WTC11 (cell line): ENCODE data around the gene SAMD3. TPM values are rescaled to one million over a fixed set of nuclear protein-coding genes. Genes with fewer than 3 reads are reported as not detected.

Experiments used
- ATAC-seq: fragments of 200-7000 bp; cut with Tn5 transposase; 2 replicates; pipeline ENCODE4 v1.10.0; 2021; ENCODE audit warnings: mild to moderate bottlenecking, moderate library complexity
- CTCF ChIA-PET: fragments of 300-600 bp; sonication (Branson Sonifier 250); formaldehyde crosslinking; loops from one replicate; lab custom pipeline; 2021; ENCODE audit warnings: antibody characterized with exemption; lab: Charles Lee
- POLR2A ChIA-PET: fragments of 350-600 bp; sonication (Branson Sonifier 250); formaldehyde crosslinking; loops from one replicate; lab custom pipeline; 2021; ENCODE audit warnings: antibody characterized with exemption; lab: Charles Lee
- DNase-seq: peaks from one replicate; pipeline ENCODE4 v3.0.0; 2021; ENCODE audit warnings: low spot score
- H3K27ac Mint-ChIP-seq: 2 replicates; pipeline ENCODE4 v1.8.0; 2021; ENCODE audit warnings: mixed read lengths
- H3K27me3 Mint-ChIP-seq: 2 replicates; pipeline ENCODE4 v1.8.0; 2021; ENCODE audit warnings: low read depth, mild to moderate bottlenecking, moderate library complexity, mixed read lengths
- H3K36me3 Mint-ChIP-seq: 2 replicates; pipeline ENCODE4 v1.8.0; 2021; ENCODE audit warnings: mixed read lengths
- H3K4me1 Mint-ChIP-seq: 2 replicates; pipeline ENCODE4 v1.8.0; 2022; ENCODE audit warnings: mixed read lengths
- H3K4me3 Mint-ChIP-seq: 2 replicates; pipeline ENCODE4 v1.8.0; 2021; ENCODE audit warnings: mild to moderate bottlenecking, moderate library complexity, mixed read lengths
- H3K9me3 Mint-ChIP-seq: 2 replicates; pipeline ENCODE4 v1.8.0; 2021; ENCODE audit warnings: mixed read lengths
- CREM ChIP-seq: sonication (generic); formaldehyde crosslinking; IDR thresholded peaks from 2 replicates; pipeline ENCODE4 v1.8.1; 2022; ENCODE audit warnings: mild to moderate bottlenecking, missing genetic modification reagents, moderate library complexity
- ERG ChIP-seq: fragments of 250-450 bp; sonication (Bioruptor Pico); IDR thresholded peaks from 2 replicates; pipeline ENCODE4 v1.8.0; 2021; ENCODE audit warnings: mild to moderate bottlenecking
- FOXK1 ChIP-seq: sonication (generic); formaldehyde crosslinking; IDR thresholded peaks from 2 replicates; pipeline ENCODE4 v1.8.0; 2022; ENCODE audit warnings: mild to moderate bottlenecking, moderate library complexity, missing genetic modification reagents
- GRHL2 ChIP-seq: fragments of 250-450 bp; sonication (Bioruptor Pico); IDR thresholded peaks from 2 replicates; pipeline ENCODE4 v1.8.0; 2022; ENCODE audit warnings: mild to moderate bottlenecking, moderate library complexity; ENCODE audit not compliant: insufficient replicate concordance, severe bottlenecking
- HMGA2 ChIP-seq: fragments of 250-450 bp; sonication (Bioruptor Pico); IDR thresholded peaks from 2 replicates; pipeline ENCODE4 v1.4.0; 2021; ENCODE audit warnings: mild to moderate bottlenecking, moderate library complexity
- JAZF1 ChIP-seq: fragments of 250-450 bp; sonication (Bioruptor Pico); IDR thresholded peaks from 2 replicates; pipeline ENCODE4 v1.9.0; 2021; ENCODE audit warnings: moderate library complexity, mild to moderate bottlenecking, inconsistent platforms
- NFE2L1 ChIP-seq: sonication (generic); formaldehyde crosslinking; IDR thresholded peaks from 2 replicates; pipeline ENCODE4 v1.8.1; 2023; ENCODE audit warnings: missing genetic modification reagents
- OVOL2 ChIP-seq: fragments of 250-450 bp; sonication (Bioruptor Pico); IDR thresholded peaks from 2 replicates; pipeline ENCODE4 v1.9.0; 2021; ENCODE audit warnings: mild to moderate bottlenecking, borderline replicate concordance
- RORB ChIP-seq: fragments of 250-450 bp; sonication (Bioruptor Pico); IDR thresholded peaks from 2 replicates; pipeline ENCODE4 v1.9.0; 2021; ENCODE audit warnings: mild to moderate bottlenecking
- SP1 ChIP-seq: sonication (generic); formaldehyde crosslinking; conservative IDR thresholded peaks from 2 replicates; pipeline ENCODE4 v1.8.1; 2022; ENCODE audit warnings: missing genetic modification reagents
- TCF7 ChIP-seq: sonication (generic); formaldehyde crosslinking; IDR thresholded peaks from 2 replicates; pipeline ENCODE4 v1.8.0; 2022; ENCODE audit warnings: mild to moderate bottlenecking, low read depth, missing genetic modification reagents, moderate library complexity
- TP53 ChIP-seq: sonication (generic); formaldehyde crosslinking; IDR thresholded peaks from 2 replicates; pipeline ENCODE4 v1.8.1; 2023; ENCODE audit warnings: mild to moderate bottlenecking, missing genetic modification reagents
- ZNF219 ChIP-seq: sonication (generic); formaldehyde crosslinking; IDR thresholded peaks from 2 replicates; pipeline ENCODE4 v1.8.0; 2023; ENCODE audit warnings: missing genetic modification reagents, mild to moderate bottlenecking, borderline replicate concordance
- ZNF263 ChIP-seq: sonication (generic); formaldehyde crosslinking; IDR thresholded peaks from 2 replicates; pipeline ENCODE4 v1.8.1; 2022; ENCODE audit warnings: low read depth, mild to moderate bottlenecking, moderate library complexity, missing genetic modification reagents
- ZNF396 ChIP-seq: fragments of 250-450 bp; sonication (Bioruptor Pico); IDR thresholded peaks from 2 replicates; pipeline ENCODE4 v1.8.0; 2021; ENCODE audit warnings: mild to moderate bottlenecking, moderate library complexity, borderline replicate concordance
- total RNA-seq: library from RNA; stranded (reverse); gene quantifications from 3 replicates; pipeline ENCODE4 v1.2.3, GENCODE V29; 2021
- TF ChIP-seq, protein P1 (sequence below): fragments of 250-450 bp; sonication (Bioruptor Pico); IDR thresholded peaks from 2 replicates; pipeline ENCODE4 v1.9.0; 2021; ENCODE audit warnings: mild to moderate bottlenecking
- TF ChIP-seq, protein P2 (sequence below): fragments of 250-450 bp; sonication (Bioruptor Pico); IDR thresholded peaks from 2 replicates; pipeline ENCODE4 v1.9.0; 2021; ENCODE audit warnings: mild to moderate bottlenecking, borderline replicate concordance
- TF ChIP-seq, protein P3 (sequence below): sonication (generic); formaldehyde crosslinking; conservative IDR thresholded peaks from 2 replicates; pipeline ENCODE4 v1.8.1; 2023; ENCODE audit warnings: mild to moderate bottlenecking, low read depth, missing genetic modification reagents, moderate library complexity

The SAMD3 gene
- total RNA-seq, 1 experiment from 2014 or later = 1.2 TPM

DNA sequence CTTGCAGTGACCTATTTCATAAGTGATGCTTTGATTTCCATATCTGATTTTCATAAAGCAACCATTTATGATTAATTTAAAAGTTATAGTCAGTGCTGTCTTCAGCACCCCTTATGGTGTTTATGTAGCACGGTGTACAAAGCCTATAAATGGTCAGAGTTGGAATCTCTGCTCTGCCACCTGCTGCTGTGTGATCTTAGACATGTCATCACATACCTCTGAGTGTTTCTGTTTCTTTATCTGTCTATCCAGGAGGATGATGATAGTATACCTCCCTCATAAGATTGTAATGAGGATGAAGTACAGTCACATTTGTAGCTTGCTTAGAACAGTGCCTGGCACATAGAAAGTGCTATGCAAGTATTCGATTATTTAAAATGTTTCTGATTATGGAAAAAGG, 100.5 kb downstream of the SAMD3 start:
- Mint-ChIP-seq H3K4me3 (no peak overlapping the region), H3K36me3 (no peaks in the 10 kb centered on the region), H3K4me1 (peaks cover 10% of the 10 kb centered on the region), H3K9me3 (no peaks in the 10 kb centered on the region), H3K27ac (no peak overlapping the region), H3K27me3 (no peaks in the 10 kb centered on the region)
- no peak for TF ChIP-seq NFE2L1
- no peak for TF ChIP-seq OVOL2 (CRISPR knock-in tag)
- no peak for TF ChIP-seq JAZF1 (CRISPR knock-in tag)
- POLR2A ChIA-PET = no interaction called here
- DNase-seq = no peak
- no peak for ATAC-seq
- CTCF ChIA-PET = no interaction called here

DNA sequence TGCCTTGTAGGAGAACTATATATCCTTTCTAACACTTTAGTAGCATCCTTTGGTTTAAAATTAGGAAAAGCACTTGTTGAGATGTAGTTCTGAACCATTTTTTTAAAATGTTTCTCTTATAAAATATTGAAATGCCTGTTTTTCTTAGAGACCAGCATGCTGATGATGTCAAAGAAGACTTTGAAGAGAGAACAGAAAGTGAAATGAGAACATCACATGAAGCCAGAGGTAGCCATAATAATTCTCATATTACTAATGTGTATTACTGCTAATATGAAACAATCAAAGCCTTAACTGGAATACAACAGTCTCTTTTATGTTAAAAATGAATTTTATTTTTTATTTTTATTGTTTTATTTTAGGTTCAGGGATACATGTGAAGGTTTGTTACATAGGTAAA, 102.0 kb downstream of the SAMD3 start:
- TF ChIP-seq RORB (CRISPR knock-in tag) = no peak
- no peak for TF ChIP-seq ZNF219
- no peak for TF ChIP-seq TCF7 (CRISPR knock-in tag)
- no peak for TF ChIP-seq SP1 (CRISPR knock-in tag)
- no peak for TF ChIP-seq HMGA2 (CRISPR knock-in tag)
- no peak for TF ChIP-seq CREM (CRISPR knock-in tag)
- no peak for TF ChIP-seq ZNF263 (CRISPR knock-in tag)
- TF ChIP-seq, protein P1, sequence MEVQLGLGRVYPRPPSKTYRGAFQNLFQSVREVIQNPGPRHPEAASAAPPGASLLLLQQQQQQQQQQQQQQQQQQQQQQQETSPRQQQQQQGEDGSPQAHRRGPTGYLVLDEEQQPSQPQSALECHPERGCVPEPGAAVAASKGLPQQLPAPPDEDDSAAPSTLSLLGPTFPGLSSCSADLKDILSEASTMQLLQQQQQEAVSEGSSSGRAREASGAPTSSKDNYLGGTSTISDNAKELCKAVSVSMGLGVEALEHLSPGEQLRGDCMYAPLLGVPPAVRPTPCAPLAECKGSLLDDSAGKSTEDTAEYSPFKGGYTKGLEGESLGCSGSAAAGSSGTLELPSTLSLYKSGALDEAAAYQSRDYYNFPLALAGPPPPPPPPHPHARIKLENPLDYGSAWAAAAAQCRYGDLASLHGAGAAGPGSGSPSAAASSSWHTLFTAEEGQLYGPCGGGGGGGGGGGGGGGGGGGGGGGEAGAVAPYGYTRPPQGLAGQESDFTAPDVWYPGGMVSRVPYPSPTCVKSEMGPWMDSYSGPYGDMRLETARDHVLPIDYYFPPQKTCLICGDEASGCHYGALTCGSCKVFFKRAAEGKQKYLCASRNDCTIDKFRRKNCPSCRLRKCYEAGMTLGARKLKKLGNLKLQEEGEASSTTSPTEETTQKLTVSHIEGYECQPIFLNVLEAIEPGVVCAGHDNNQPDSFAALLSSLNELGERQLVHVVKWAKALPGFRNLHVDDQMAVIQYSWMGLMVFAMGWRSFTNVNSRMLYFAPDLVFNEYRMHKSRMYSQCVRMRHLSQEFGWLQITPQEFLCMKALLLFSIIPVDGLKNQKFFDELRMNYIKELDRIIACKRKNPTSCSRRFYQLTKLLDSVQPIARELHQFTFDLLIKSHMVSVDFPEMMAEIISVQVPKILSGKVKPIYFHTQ (CRISPR knock-in tag) = no peak
- TF ChIP-seq GRHL2 (CRISPR knock-in tag) = no peak
- TF ChIP-seq FOXK1 (CRISPR knock-in tag) = no peak
- TF ChIP-seq ERG (CRISPR knock-in tag) = no peak
- no peak for TF ChIP-seq TP53
- TF ChIP-seq ZNF396 = no peak
- TF ChIP-seq, protein P2, sequence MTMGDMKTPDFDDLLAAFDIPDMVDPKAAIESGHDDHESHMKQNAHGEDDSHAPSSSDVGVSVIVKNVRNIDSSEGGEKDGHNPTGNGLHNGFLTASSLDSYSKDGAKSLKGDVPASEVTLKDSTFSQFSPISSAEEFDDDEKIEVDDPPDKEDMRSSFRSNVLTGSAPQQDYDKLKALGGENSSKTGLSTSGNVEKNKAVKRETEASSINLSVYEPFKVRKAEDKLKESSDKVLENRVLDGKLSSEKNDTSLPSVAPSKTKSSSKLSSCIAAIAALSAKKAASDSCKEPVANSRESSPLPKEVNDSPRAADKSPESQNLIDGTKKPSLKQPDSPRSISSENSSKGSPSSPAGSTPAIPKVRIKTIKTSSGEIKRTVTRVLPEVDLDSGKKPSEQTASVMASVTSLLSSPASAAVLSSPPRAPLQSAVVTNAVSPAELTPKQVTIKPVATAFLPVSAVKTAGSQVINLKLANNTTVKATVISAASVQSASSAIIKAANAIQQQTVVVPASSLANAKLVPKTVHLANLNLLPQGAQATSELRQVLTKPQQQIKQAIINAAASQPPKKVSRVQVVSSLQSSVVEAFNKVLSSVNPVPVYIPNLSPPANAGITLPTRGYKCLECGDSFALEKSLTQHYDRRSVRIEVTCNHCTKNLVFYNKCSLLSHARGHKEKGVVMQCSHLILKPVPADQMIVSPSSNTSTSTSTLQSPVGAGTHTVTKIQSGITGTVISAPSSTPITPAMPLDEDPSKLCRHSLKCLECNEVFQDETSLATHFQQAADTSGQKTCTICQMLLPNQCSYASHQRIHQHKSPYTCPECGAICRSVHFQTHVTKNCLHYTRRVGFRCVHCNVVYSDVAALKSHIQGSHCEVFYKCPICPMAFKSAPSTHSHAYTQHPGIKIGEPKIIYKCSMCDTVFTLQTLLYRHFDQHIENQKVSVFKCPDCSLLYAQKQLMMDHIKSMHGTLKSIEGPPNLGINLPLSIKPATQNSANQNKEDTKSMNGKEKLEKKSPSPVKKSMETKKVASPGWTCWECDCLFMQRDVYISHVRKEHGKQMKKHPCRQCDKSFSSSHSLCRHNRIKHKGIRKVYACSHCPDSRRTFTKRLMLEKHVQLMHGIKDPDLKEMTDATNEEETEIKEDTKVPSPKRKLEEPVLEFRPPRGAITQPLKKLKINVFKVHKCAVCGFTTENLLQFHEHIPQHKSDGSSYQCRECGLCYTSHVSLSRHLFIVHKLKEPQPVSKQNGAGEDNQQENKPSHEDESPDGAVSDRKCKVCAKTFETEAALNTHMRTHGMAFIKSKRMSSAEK (CRISPR knock-in tag) = no peak
- TF ChIP-seq, protein P3, sequence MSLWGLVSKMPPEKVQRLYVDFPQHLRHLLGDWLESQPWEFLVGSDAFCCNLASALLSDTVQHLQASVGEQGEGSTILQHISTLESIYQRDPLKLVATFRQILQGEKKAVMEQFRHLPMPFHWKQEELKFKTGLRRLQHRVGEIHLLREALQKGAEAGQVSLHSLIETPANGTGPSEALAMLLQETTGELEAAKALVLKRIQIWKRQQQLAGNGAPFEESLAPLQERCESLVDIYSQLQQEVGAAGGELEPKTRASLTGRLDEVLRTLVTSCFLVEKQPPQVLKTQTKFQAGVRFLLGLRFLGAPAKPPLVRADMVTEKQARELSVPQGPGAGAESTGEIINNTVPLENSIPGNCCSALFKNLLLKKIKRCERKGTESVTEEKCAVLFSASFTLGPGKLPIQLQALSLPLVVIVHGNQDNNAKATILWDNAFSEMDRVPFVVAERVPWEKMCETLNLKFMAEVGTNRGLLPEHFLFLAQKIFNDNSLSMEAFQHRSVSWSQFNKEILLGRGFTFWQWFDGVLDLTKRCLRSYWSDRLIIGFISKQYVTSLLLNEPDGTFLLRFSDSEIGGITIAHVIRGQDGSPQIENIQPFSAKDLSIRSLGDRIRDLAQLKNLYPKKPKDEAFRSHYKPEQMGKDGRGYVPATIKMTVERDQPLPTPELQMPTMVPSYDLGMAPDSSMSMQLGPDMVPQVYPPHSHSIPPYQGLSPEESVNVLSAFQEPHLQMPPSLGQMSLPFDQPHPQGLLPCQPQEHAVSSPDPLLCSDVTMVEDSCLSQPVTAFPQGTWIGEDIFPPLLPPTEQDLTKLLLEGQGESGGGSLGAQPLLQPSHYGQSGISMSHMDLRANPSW (CRISPR knock-in tag) = no peak
- Mint-ChIP-seq H3K4me1 (no peaks in the 10 kb centered on the region), H3K27me3 (no peaks in the 10 kb centered on the region), H3K9me3 (peaks cover 3% of the 10 kb centered on the region; the same call in 1 of the 2 replicates), H3K27ac (no peak overlapping the region), H3K4me3 (no peak overlapping the region), H3K36me3 (no peaks in the 10 kb centered on the region)
- ChIA-PET POLR2A (no interaction called here), CTCF (no interaction called here)
- ATAC-seq (no peak), DNase-seq (no peak)
